ENCODE data around the gene GFRA1.

GFRA1 gene

GRCh38 chr10:116272440-116273283 lies at the start of gene GFRA1:
GFRA1 (minus strand) TSS chr10:116273206; CDS start chr10:116272029, 1,177 bp downstream.
- DNase-seq (ENCODE audit: low read depth): no peak

GRCh38 chr10:116316503-116316902 lies 43.5 kb upstream of the GFRA1 start:
- no peak for DNase-seq (ENCODE audit: low read depth)

GRCh38 chr10:116312548-116312947 lies 39.5 kb upstream of the GFRA1 start:
- no peak for DNase-seq (ENCODE audit: low read depth)

- no peak for DNase-seq (ENCODE audit: low read depth)
Measured at GRCh38 chr10:116311706-116312490, 38.9 kb upstream of the GFRA1 start.

GRCh38 chr10:116311016-116311415 lies 38.0 kb upstream of the GFRA1 start:
- no peak for DNase-seq (ENCODE audit: low read depth)

- DNase-seq (ENCODE audit: low read depth): no peak
Measured at GRCh38 chr10:116307455-116307854, 34.4 kb upstream of the GFRA1 start.

- no peak for DNase-seq (ENCODE audit: low read depth)
Measured at GRCh38 chr10:116306847-116307246, 33.8 kb upstream of the GFRA1 start.

GRCh38 chr10:116304923-116305322 lies 31.9 kb upstream of the GFRA1 start:
- DNase-seq (ENCODE audit: low read depth): no peak

GRCh38 chr10:116300542-116300941 lies 27.5 kb upstream of the GFRA1 start:
- DNase-seq (ENCODE audit: low read depth): no peak

GRCh38 chr10:116298586-116298985 lies 25.6 kb upstream of the GFRA1 start:
- no peak for DNase-seq (ENCODE audit: low read depth)

GRCh38 chr10:116296291-116296721 lies 23.3 kb upstream of the GFRA1 start:
- DNase-seq (ENCODE audit: low read depth): no peak

- DNase-seq (ENCODE audit: low read depth): no peak
Measured at GRCh38 chr10:116292493-116292892, 19.5 kb upstream of the GFRA1 start.

- no peak for DNase-seq (ENCODE audit: low read depth)
Measured at GRCh38 chr10:116289652-116290051, 16.6 kb upstream of the GFRA1 start.

- no peak for DNase-seq (ENCODE audit: low read depth)
Measured at GRCh38 chr10:116287906-116288501, 15.0 kb upstream of the GFRA1 start.

- DNase-seq (ENCODE audit: low read depth): no peak
Measured at GRCh38 chr10:116286626-116287200, 13.7 kb upstream of the GFRA1 start.

GRCh38 chr10:116281775-116282174 lies 8.8 kb upstream of the GFRA1 start:
- no peak for DNase-seq (ENCODE audit: low read depth)

GRCh38 chr10:116278846-116279245 lies 5.8 kb upstream of the GFRA1 start:
- DNase-seq (ENCODE audit: low read depth): no peak

GRCh38 chr10:116276981-116277380 lies 4.0 kb upstream of the GFRA1 start:
- DNase-seq (ENCODE audit: low read depth): no peak

- DNase-seq (ENCODE audit: low read depth): no peak
Measured at GRCh38 chr10:116274064-116274904, 1.3 kb upstream of the GFRA1 start.

- no peak for DNase-seq (ENCODE audit: low read depth)
Measured at GRCh38 chr10:116271593-116272439, 1.2 kb downstream of the GFRA1 start.

Data from GM04504 (cell line).